IMR-90 (cell line): Measurements from ENCODE around the gene CDRT4.

Source experiments
- BHLHE40 ChIP-seq: fragments of 150-350 bp; IDR thresholded peaks from 2 replicates; pipeline ENCODE4 v1.6.1; 2016; ENCODE audit warnings: mild to moderate bottlenecking, low read depth, low read length
- CHD1 ChIP-seq: IDR thresholded peaks from 2 replicates; pipeline ENCODE4 v1.6.1; 2012; ENCODE audit warnings: low read depth, low read length, improper control_type of control experiment
- NFE2L2 ChIP-seq: fragments of 150-350 bp; IDR thresholded peaks from 2 replicates; pipeline ENCODE4 v1.6.1; 2016; ENCODE audit warnings: low read depth, mild to moderate bottlenecking, low read length
- POLR2A ChIP-seq: IDR thresholded peaks from 2 replicates; pipeline ENCODE4 v1.6.1; 2012; ENCODE audit warnings: mild to moderate bottlenecking, low read depth, low read length
- SMC3 ChIP-seq: fragments of 150-350 bp; IDR thresholded peaks from 2 replicates; pipeline ENCODE4 v1.6.1; 2016; ENCODE audit warnings: low read depth, mild to moderate bottlenecking, antibody characterized with exemption, low read length, moderate library complexity
- TF ChIP-seq, protein P1 (sequence below): conservative IDR thresholded peaks from 2 replicates; pipeline ENCODE4 v1.5.1; 2012; ENCODE audit warnings: mild to moderate bottlenecking, low read depth, low read length, improper control_type of control experiment

DNA sequence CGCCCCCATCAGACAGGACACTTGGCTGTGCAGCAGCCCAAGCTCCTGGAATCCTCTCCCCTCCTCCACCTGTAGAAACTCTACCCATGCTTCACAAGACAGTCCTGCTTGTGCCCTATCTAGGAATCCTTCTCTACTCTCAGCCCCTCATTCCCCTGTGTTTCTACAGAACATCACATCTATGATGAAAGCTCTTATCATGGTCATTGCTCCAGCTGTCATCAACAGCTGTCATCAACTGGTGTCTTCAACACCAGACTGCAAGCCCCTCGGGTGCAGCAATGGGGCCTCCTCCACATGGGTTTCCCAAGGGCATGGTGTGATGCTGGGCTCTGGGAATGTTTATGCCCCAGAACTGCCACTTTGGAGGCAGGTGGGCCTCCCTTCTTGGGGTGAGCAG is 21.1 kb upstream of the CDRT4 start:
- TF ChIP-seq POLR2A (no peak), CHD1 (no peak), NFE2L2 (no peak), SMC3 (no peak), BHLHE40 (no peak)
- TF ChIP-seq, protein P1, sequence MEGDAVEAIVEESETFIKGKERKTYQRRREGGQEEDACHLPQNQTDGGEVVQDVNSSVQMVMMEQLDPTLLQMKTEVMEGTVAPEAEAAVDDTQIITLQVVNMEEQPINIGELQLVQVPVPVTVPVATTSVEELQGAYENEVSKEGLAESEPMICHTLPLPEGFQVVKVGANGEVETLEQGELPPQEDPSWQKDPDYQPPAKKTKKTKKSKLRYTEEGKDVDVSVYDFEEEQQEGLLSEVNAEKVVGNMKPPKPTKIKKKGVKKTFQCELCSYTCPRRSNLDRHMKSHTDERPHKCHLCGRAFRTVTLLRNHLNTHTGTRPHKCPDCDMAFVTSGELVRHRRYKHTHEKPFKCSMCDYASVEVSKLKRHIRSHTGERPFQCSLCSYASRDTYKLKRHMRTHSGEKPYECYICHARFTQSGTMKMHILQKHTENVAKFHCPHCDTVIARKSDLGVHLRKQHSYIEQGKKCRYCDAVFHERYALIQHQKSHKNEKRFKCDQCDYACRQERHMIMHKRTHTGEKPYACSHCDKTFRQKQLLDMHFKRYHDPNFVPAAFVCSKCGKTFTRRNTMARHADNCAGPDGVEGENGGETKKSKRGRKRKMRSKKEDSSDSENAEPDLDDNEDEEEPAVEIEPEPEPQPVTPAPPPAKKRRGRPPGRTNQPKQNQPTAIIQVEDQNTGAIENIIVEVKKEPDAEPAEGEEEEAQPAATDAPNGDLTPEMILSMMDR, result no peak
